OCI-LY1 (cell line): ENCODE measurements around the gene TBX19.

Experiments used
- H2AFZ ChIP-seq: fragments of 200-600 bp; sonication (generic), shearing (Covaris generic); 2 replicates; pipeline ENCODE4 v1.6.0; 2014; ENCODE audit warnings: antibody characterized with exemption, mild to moderate bottlenecking, low read length
- H3F3A ChIP-seq: fragments of 200-600 bp; sonication (generic), shearing (Covaris generic); 2 replicates; pipeline ENCODE4 v1.6.0; 2014; ENCODE audit warnings: mild to moderate bottlenecking, antibody characterized with exemption, low read length, moderate library complexity; ENCODE audit not compliant: insufficient read depth
- H3K27ac ChIP-seq: fragments of 200-600 bp; sonication (generic); 2 replicates; pipeline ENCODE4 v1.5.1; 2014; ENCODE audit warnings: low read length, mixed run types, mild to moderate bottlenecking, low read depth; ENCODE audit not compliant: poor library complexity, severe bottlenecking
- H3K27me3 ChIP-seq: fragments of 200-600 bp; sonication (generic); 2 replicates; pipeline ENCODE4 v1.6.0; 2014; ENCODE audit warnings: antibody characterized with exemption, mild to moderate bottlenecking, low read length, moderate library complexity; ENCODE audit not compliant: insufficient read depth
- H3K36me3 ChIP-seq: fragments of 200-600 bp; sonication (generic); 2 replicates; pipeline ENCODE4 v1.6.1; 2014; ENCODE audit warnings: mild to moderate bottlenecking, antibody characterized with exemption, low read length, moderate library complexity, mixed read lengths; ENCODE audit not compliant: insufficient read depth
- H3K4me1 ChIP-seq: fragments of 200-600 bp; sonication (generic); 2 replicates; pipeline ENCODE4 v1.5.1; 2014; ENCODE audit warnings: mild to moderate bottlenecking, low read length, moderate library complexity; ENCODE audit not compliant: insufficient read depth, severe bottlenecking
- H3K4me2 ChIP-seq: fragments of 200-600 bp; sonication (generic), shearing (Covaris generic); 2 replicates; pipeline ENCODE4 v1.6.1; 2014; ENCODE audit warnings: low read length
- H3K4me3 ChIP-seq: fragments of 200-600 bp; sonication (generic); 2 replicates; pipeline ENCODE4 v1.5.1; 2014; ENCODE audit warnings: low read length, low read depth, mild to moderate bottlenecking, mixed read lengths; ENCODE audit not compliant: poor library complexity, severe bottlenecking
- H3K79me2 ChIP-seq: fragments of 200-600 bp; shearing (Covaris generic); 2 replicates; pipeline ENCODE4 v1.6.1; 2016; ENCODE audit warnings: mixed run types, low read length, mixed read lengths; ENCODE audit not compliant: insufficient read depth
- H3K9ac ChIP-seq: fragments of 200-600 bp; sonication (generic), shearing (Covaris generic); 2 replicates; pipeline ENCODE4 v1.6.1; 2014; ENCODE audit warnings: mild to moderate bottlenecking, low read length, mixed read lengths
- H3K9me2 ChIP-seq: fragments of 200-600 bp; sonication (generic), shearing (Covaris generic); 2 replicates; pipeline ENCODE4 v1.6.1; 2014; ENCODE audit warnings: low read depth, mild to moderate bottlenecking, low read length, mixed read lengths
- H3K9me3 ChIP-seq: fragments of 200-600 bp; shearing (Covaris generic); 2 replicates; pipeline ENCODE4 v1.6.1; 2014; ENCODE audit warnings: low read length, mixed read lengths
- H4K20me1 ChIP-seq: fragments of 200-600 bp; sonication (generic), shearing (Covaris generic); 2 replicates; pipeline ENCODE4 v1.6.0; 2016; ENCODE audit warnings: mild to moderate bottlenecking, low read length; ENCODE audit not compliant: insufficient read depth
- EZH2 ChIP-seq: fragments of 200-600 bp; sonication (generic), shearing (Covaris generic); IDR thresholded peaks from 2 replicates; pipeline ENCODE4 v1.8.0; 2017; ENCODE audit warnings: borderline replicate concordance, mixed run types, mild to moderate bottlenecking, antibody characterized with exemption, low read length, moderate library complexity, mixed read lengths
- TF ChIP-seq, protein P1 (sequence below): fragments of 200-600 bp; sonication (generic), shearing (Covaris generic); IDR thresholded peaks from 2 replicates; pipeline ENCODE4 v1.5.1; 2017; ENCODE audit warnings: mild to moderate bottlenecking, antibody characterized with exemption, low read length, moderate library complexity, mixed read lengths

Gene TBX19

DNA sequence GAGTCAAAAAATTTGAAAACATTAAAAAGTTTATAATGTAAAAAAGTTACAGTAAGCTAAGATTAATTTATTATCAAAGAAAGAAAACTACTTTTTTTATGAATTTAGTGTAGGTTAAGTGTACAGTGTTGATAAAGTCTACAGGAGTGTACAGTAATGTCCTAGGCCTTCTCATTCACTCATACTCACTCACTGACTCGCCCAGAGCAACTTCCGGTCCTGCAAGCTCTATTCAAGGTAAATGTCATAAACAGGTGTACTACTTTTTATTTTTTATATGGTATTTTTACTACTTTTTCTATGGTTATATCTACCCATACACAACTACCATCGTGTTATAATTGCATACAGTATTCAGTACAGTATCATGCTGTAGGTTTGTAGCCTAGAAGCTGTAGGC is 49.6 kb downstream of the TBX19 start:
- no peak overlapping the region for H3K27ac ChIP-seq
- no peaks in the 10 kb centered on the region for H3K36me3 ChIP-seq
- no peaks in the 10 kb centered on the region for H3K9me3 ChIP-seq
- H3K4me1 ChIP-seq = no peaks in the 10 kb centered on the region
- H3K9me2 ChIP-seq = no peaks in the 10 kb centered on the region
- no peak overlapping the region for H3K4me3 ChIP-seq
- no peak overlapping the region for H3K9ac ChIP-seq
- TF ChIP-seq EZH2 = no peak
- TF ChIP-seq, protein P1, sequence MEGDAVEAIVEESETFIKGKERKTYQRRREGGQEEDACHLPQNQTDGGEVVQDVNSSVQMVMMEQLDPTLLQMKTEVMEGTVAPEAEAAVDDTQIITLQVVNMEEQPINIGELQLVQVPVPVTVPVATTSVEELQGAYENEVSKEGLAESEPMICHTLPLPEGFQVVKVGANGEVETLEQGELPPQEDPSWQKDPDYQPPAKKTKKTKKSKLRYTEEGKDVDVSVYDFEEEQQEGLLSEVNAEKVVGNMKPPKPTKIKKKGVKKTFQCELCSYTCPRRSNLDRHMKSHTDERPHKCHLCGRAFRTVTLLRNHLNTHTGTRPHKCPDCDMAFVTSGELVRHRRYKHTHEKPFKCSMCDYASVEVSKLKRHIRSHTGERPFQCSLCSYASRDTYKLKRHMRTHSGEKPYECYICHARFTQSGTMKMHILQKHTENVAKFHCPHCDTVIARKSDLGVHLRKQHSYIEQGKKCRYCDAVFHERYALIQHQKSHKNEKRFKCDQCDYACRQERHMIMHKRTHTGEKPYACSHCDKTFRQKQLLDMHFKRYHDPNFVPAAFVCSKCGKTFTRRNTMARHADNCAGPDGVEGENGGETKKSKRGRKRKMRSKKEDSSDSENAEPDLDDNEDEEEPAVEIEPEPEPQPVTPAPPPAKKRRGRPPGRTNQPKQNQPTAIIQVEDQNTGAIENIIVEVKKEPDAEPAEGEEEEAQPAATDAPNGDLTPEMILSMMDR = no peak
- H2AFZ ChIP-seq = no peak overlapping the region
- H3K79me2 ChIP-seq = no peaks in the 10 kb centered on the region
- no peaks in the 10 kb centered on the region for H4K20me1 ChIP-seq
- no peaks in the 10 kb centered on the region for H3K27me3 ChIP-seq
- no peak overlapping the region for H3K4me2 ChIP-seq
- H3F3A ChIP-seq = no peaks in the 10 kb centered on the region

- no peak overlapping the region for H2AFZ ChIP-seq
- no peaks in the 10 kb centered on the region for H3F3A ChIP-seq
- no peaks in the 10 kb centered on the region for H4K20me1 ChIP-seq
- no peaks in the 10 kb centered on the region for H3K79me2 ChIP-seq
- H3K9me2 ChIP-seq = no peaks in the 10 kb centered on the region
- H3K4me3 ChIP-seq = no peak overlapping the region
- TF ChIP-seq EZH2 = no peak
- TF ChIP-seq, protein P1 = no peak
- no peak overlapping the region for H3K27ac ChIP-seq
- no peaks in the 10 kb centered on the region for H3K36me3 ChIP-seq
- H3K9ac ChIP-seq = no peak overlapping the region
- no peaks in the 10 kb centered on the region for H3K27me3 ChIP-seq
- H3K4me2 ChIP-seq = no peak overlapping the region
- H3K4me1 ChIP-seq = no peaks in the 10 kb centered on the region
- no peaks in the 10 kb centered on the region for H3K9me3 ChIP-seq
Observed at GRCh38 chr1:168331569-168331968, 50.9 kb downstream of the TBX19 start.

GRCh38 chr1:168333562-168334276 is 53.0 kb downstream of the TBX19 start:
- no peak overlapping the region for H3K4me3 ChIP-seq
- H3K9me2 ChIP-seq = no peaks in the 10 kb centered on the region

More at GRCh38 chr1:168333562-168334276, 53.0 kb downstream of the TBX19 start:
- Histone ChIP-seq H4K20me1 (no peaks in the 10 kb centered on the region), H3K27me3 (no peaks in the 10 kb centered on the region), H3K4me1 (no peaks in the 10 kb centered on the region), H3K27ac (no peak overlapping the region), H3K9ac (no peak overlapping the region), H3K79me2 (no peaks in the 10 kb centered on the region), H2AFZ (no peak overlapping the region), H3K4me2 (no peak overlapping the region), H3K9me3 (no peaks in the 10 kb centered on the region), H3F3A (no peaks in the 10 kb centered on the region), H3K36me3 (no peaks in the 10 kb centered on the region)
- no peak for TF ChIP-seq EZH2
- TF ChIP-seq, protein P1 = no peak
